Nephron progenitor cell (in vitro differentiated cells): ENCODE results near the gene AMELX.

Source experiments
- DNase-seq: peaks from one replicate; pipeline ENCODE4 v3.0.0; 2021
- H3K27ac Mint-ChIP-seq: 2 replicates; pipeline ENCODE4 v1.8.0; 2021; ENCODE audit warnings: mild to moderate bottlenecking, moderate library complexity, mixed read lengths
- H3K27me3 Mint-ChIP-seq: 2 replicates; pipeline ENCODE4 v1.8.0; 2021; ENCODE audit warnings: mild to moderate bottlenecking, low read depth, mixed read lengths; ENCODE audit not compliant: poor library complexity
- H3K36me3 Mint-ChIP-seq: 2 replicates; pipeline ENCODE4 v1.8.0; 2021; ENCODE audit warnings: low read depth, mixed read lengths
- H3K4me1 Mint-ChIP-seq: 2 replicates; pipeline ENCODE4 v1.8.0; 2021; ENCODE audit warnings: mixed read lengths
- H3K4me3 Mint-ChIP-seq: 2 replicates; pipeline ENCODE4 v1.8.0; 2021; ENCODE audit warnings: mild to moderate bottlenecking, moderate library complexity, mixed read lengths
- H3K9me3 Mint-ChIP-seq: 2 replicates; pipeline ENCODE4 v1.8.0; 2021; ENCODE audit warnings: mild to moderate bottlenecking, moderate library complexity, mixed read lengths
- CTCF ChIP-seq: fragments of 200-600 bp; sonication (generic); IDR thresholded peaks from 2 replicates; pipeline ENCODE4 v1.5.0; 2021; ENCODE audit warnings: antibody characterized with exemption

Gene AMELX

GRCh38 chrX:11309220-11309619 lies 16.0 kb downstream of the AMELX start:
- peaks cover 22% of the 10 kb centered on the region for H3K27me3 Mint-ChIP-seq
- DNase-seq, result no peak
- peaks cover 5% of the 10 kb centered on the region for H3K4me1 Mint-ChIP-seq
- H3K27ac Mint-ChIP-seq, result peak overlapping the region; percentile 15
- H3K4me3 Mint-ChIP-seq, result no peak overlapping the region
- peaks cover 20% of the 10 kb centered on the region for H3K9me3 Mint-ChIP-seq
- no peaks in the 10 kb centered on the region for H3K36me3 Mint-ChIP-seq
- TF ChIP-seq CTCF, result no peak

GRCh38 chrX:11311706-11312105 lies 18.5 kb downstream of the AMELX start:
- Mint-ChIP-seq H3K4me1 (peaks cover 5% of the 10 kb centered on the region), H3K4me3 (no peak overlapping the region), H3K9me3 (peaks cover 18% of the 10 kb centered on the region), H3K27ac (no peak overlapping the region), H3K36me3 (no peaks in the 10 kb centered on the region), H3K27me3 (peaks cover 12% of the 10 kb centered on the region)
- no peak for DNase-seq
- TF ChIP-seq CTCF, result no peak

DNA sequence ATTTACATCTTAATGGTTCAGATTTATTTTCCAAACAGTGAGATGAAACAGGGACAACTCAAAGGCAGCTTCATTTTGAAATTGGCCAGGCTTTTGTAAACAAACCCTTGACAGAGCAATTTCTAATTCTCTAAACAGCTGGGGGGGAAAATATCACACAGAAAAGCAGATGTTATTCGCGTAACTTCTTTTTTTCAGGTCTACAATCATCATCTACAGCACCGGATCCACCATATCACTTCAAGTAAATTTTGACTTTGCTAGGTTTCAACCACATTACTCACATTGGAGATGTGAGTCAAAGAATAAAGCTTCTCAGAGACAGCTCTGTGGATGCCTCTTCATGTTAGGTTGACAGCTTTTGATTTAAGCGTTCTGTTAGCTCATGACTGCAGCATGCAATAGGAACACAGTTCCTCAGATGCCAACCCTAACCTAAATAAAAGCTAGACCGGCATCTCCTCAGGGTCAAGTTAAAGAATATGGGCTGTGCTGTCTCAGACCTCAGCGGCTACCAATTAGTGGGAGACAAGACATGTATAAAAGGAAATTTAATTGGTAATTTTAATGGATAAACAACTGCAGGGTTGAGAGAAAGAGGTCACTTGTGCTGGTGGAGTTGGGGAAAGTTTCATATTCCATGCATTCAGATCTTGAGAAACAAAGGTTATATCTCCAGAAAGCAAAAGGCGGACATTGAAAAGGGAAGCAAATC lies 26.8 kb downstream of the AMELX start:
- Mint-ChIP-seq H3K27me3 (peaks cover 3% of the 10 kb centered on the region), H3K4me1 (no peaks in the 10 kb centered on the region), H3K36me3 (no peaks in the 10 kb centered on the region), H3K9me3 (peaks cover 21% of the 10 kb centered on the region), H3K27ac (no peak overlapping the region), H3K4me3 (no peak overlapping the region)
- DNase-seq, result no peak
- no peak for TF ChIP-seq CTCF

- Mint-ChIP-seq H3K27ac (no peak overlapping the region), H3K36me3 (no peaks in the 10 kb centered on the region), H3K27me3 (no peaks in the 10 kb centered on the region), H3K4me3 (no peak overlapping the region), H3K9me3 (peaks cover 12% of the 10 kb centered on the region), H3K4me1 (no peaks in the 10 kb centered on the region)
- TF ChIP-seq CTCF, result no peak
- no peak for DNase-seq
Measured at GRCh38 chrX:11321986-11322385, 28.8 kb downstream of the AMELX start.

GRCh38 chrX:11328134-11328533 lies 34.9 kb downstream of the AMELX start:
- TF ChIP-seq CTCF, result no peak
- Mint-ChIP-seq H3K9me3 (peaks cover 15% of the 10 kb centered on the region), H3K27ac (no peak overlapping the region), H3K36me3 (no peaks in the 10 kb centered on the region), H3K27me3 (no peaks in the 10 kb centered on the region), H3K4me1 (no peaks in the 10 kb centered on the region), H3K4me3 (no peak overlapping the region)
- DNase-seq, result no peak

DNA sequence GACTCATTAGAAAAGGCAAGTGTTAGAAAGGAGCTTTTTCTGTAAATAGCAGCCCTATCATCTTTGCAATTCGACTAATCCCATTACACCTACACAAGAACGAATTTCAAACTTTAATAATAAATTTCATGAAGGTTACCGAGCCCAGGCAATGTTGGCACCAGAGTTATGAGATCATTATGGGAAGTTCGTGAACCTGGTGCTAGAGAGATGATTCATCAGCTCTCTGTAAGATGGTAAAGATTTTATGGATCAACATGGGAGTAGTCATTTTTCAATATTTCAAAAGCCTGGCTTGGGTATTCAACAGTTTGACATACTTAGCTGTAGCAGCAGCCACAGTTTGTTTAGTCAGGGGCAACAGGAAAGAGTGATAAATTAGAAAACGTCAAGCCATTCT lies 35.8 kb downstream of the AMELX start:
- H3K27me3 Mint-ChIP-seq, result no peaks in the 10 kb centered on the region

More for the DNA sequence above, 35.8 kb downstream of the AMELX start:
- H3K36me3 Mint-ChIP-seq, result no peaks in the 10 kb centered on the region
- no peak overlapping the region for H3K27ac Mint-ChIP-seq
- no peak for DNase-seq
- H3K4me3 Mint-ChIP-seq, result no peak overlapping the region
- no peaks in the 10 kb centered on the region for H3K4me1 Mint-ChIP-seq
- H3K9me3 Mint-ChIP-seq, result peaks cover 10% of the 10 kb centered on the region
- no peak for TF ChIP-seq CTCF
